GM19193 (cell line): ENCODE data around the gene ARHGEF10L.

Experiments
- POLR2A ChIP-seq: IDR thresholded peaks from 4 replicates; pipeline ENCODE4 v1.6.1; 2011; ENCODE audit not compliant: insufficient read depth, insufficient read length; ENCODE audit errors: extremely low read depth

Gene ARHGEF10L

DNA sequence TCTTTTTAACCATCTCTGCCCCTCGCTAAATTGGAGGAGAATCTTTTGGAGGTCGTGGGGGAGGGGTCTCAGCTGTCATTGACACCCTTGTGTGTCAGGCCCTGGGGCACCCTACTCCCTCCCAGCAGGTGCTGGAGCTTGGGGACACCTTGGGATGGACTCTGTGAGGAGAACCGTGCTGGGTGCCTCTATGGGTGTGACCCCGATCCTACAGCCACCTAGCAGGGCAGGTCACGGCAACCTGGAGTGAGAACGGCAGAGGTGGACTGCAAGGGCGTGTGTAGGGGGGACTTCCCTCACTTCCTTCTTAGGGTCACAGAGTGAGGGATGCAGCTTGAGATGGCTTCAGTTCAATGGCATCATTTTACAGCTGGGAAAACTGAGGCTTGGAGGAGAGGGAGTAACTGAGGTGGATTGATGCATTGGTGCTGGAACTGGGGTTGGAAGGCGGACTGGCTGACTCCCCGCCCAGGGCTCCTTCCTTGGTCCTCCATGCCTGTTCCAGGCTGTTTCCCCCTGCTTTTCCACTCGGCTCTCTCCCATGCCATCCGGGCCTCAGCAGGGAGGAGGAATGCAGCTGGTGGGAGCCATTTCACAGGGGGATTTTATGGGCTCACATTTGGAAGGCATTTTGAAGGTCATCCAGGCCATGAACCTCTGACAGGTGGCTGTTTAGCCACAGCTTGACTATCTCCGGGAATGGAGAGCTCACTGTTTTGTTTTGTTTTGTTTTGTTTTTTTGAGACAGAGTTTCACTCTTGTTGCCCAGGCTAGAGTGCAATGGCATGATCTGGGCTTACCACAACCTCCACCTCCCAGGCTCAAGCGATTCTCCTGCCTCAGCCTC lies 18.8 kb upstream of the ARHGEF10L start:
- TF ChIP-seq POLR2A = no peak

DNA sequence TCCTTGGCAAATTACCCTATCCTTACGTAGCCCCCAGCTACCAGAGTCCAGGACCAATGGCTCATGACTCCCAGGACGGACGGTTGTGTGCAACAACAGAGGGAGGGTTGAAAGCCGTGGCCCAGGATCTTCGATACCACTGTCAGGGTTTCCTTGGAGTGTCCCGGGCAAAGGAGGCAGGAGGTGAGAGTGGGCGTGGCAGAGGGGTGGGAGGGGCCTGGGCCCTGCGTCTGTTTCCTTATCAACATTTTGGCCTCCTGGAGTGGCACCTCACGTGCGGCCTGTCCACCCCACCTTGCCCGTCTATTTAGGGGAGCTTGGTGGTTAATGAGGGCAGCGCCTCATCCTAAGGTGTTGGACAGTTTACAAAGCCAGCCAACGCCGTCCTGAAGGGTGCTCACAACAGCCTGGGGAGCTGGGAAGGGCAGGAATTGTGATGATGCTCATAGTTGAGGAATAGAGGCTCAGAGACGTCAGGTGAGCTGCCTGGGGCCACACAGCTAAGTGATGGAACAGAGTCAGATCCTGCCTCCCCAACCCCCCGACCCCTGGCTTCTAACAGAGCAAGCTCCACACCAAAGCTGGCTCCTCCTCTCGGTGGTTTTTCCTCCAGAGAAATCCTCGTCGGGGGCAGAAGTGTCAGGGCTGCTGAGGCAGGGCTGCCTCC lies 17.4 kb upstream of the ARHGEF10L start:
- TF ChIP-seq POLR2A = no peak

DNA sequence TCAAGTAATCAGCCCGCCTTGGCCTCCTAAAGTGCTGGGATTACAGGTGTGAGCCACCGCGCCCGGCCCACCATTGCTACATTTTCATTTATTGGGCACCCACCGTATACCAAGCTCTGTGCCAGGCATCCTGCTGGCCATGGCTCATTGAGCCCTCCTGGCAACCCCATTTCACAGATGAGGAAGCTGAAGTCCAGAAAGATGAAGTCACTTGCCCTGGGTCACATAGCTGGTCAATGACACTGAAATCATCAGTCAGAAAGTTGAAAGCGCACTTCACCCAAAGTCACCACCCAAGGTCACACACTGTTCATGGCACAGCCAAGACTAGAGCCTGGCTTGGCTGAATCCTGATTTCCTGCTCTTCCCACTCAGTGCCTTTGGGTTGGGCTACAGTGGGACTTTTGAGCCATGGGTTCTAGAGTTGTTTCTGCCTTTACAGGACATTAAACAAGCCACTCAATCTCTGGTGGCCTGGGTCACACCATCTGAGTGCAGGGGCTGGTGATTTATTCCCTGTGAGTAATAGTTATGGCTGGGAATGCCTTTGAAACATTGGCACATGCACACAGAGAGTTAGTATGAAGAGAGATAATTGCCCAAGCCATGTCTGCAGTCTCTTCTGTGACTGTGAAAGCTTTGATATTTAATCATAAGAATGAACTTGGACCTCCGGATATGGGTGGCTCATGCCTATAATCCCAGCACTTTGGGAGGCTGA lies 16.0 kb upstream of the ARHGEF10L start:
- no peak for TF ChIP-seq POLR2A

DNA sequence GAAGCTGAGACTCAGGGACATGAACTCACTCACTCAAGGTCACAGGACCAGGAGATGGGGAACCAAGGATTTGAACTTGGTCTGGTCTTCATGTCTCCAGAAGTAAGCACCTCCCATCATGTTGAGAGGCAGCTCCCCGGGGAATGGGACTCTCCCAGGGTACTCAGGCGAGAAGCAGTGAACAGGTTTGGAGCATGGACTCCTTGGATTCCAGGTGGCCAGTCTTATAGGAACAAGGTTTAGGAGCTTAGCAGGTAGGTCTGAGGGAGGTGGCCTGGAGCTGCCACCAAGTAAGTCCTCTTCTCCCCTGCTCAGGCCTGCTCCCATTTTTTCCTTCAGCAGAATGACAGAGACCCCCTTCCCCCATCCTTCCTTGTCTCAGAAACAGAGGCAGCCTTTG lies 14.9 kb upstream of the ARHGEF10L start:
- TF ChIP-seq POLR2A = no peak

DNA sequence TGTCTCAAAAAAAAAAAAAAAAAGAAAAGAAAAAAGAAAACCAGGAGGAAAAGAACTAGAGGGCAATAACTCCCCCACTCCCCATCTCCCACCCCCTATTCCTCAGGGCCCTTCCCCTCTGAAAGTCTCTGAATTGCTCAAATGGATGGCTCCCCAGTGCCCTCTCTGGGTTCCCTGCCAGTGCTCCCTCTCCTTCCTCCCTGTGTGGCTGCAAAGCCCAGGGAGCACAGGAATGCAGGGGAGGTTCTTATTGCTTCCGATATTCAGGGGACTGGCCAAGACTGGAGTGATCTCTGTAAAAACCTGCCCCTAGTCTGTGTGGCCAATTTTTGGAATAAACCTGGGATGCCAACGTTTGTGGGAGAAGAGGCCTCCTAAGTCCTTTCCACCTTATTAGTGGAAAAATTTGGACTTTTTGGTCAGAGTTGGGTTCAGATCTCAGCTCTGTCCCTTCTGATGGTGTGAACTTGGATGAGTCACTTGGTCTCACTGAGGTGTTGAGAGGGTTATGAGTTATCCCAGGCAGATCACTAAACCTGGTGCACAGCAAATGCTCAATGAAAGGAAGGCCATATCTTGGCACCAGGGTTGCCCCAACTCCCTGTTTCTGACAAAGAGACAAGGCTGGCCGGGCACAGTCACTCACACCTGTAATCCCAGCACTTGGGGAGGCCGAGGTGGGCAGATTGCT lies 13.4 kb upstream of the ARHGEF10L start:
- no peak for TF ChIP-seq POLR2A

DNA sequence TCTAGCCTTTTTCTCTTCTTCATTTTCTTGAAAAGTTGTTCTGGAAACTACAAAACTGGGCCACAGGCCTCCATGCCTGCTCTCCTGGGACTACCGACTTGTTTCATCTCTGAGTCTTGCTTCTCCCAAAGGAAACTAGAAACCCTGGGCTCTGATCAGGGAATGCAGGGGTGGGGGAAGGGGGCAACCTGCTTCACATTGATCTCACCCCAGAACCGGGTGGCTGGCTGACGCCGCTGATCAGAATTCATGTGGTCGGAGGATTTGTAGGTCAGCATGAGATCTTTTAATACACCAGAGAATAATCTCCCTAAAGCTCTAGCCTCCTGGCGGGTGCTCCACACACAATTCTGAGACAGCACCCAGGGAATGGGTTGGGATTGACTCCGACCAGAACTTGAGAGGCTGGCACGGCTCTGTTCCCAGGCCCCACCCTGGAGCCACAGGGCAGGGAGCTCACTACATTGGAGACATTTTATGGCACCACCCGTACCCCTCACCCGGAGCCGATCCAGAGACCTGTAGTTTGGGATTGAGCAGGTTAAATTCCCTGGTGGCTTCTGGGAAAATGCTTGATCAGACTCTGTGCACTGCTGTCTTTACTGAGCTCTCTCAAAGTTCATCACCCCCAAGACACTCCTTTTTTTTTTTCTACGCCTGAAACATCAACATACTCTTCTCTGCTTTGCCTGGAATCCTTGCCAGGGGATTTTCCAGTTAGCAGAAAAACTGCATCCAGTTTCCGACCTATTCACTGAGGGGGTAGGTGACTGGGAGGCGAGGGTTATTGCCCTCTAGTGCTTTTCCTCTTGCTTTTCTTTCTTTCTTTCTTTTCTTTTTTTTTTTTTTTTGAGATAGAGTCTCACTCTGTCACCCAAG lies 12.2 kb upstream of the ARHGEF10L start:
- no peak for TF ChIP-seq POLR2A

DNA sequence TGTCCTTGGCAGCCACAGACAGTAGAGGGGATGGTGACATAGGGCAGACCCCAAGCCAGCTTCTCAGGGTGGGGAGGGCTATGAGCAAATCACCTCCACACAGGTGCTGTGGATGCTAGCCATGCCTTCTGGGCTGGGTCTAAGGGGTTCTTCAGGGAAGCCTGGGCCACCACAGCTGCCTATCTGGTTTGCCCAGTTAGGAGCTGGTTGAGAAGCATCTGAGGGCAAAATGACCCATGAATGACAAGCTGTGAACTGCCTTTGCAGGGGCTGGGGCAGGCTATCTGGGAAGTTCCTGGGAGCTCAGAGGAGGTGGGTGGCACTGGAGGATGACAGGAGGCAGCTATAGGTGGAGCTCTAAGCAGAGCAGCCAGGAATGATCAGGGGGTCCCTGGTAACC lies 10.1 kb upstream of the ARHGEF10L start:
- no peak for TF ChIP-seq POLR2A

DNA sequence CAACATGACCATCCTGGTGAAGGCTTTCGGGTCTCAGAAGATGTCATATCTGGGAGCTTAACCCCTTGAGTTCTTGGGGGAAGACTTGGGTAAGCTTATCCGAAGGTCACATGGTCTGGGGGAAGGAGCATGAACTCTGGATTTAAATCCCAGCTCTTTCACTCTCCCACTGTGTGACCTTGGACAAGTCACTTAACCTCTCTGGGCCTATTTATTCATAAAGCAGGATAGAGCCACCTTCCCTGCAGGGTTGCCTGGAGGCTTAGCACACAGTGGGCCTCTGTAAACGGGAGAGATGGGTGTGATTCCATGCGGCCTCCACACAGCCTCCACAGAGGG lies 8.2 kb upstream of the ARHGEF10L start:
- TF ChIP-seq POLR2A = no peak

DNA sequence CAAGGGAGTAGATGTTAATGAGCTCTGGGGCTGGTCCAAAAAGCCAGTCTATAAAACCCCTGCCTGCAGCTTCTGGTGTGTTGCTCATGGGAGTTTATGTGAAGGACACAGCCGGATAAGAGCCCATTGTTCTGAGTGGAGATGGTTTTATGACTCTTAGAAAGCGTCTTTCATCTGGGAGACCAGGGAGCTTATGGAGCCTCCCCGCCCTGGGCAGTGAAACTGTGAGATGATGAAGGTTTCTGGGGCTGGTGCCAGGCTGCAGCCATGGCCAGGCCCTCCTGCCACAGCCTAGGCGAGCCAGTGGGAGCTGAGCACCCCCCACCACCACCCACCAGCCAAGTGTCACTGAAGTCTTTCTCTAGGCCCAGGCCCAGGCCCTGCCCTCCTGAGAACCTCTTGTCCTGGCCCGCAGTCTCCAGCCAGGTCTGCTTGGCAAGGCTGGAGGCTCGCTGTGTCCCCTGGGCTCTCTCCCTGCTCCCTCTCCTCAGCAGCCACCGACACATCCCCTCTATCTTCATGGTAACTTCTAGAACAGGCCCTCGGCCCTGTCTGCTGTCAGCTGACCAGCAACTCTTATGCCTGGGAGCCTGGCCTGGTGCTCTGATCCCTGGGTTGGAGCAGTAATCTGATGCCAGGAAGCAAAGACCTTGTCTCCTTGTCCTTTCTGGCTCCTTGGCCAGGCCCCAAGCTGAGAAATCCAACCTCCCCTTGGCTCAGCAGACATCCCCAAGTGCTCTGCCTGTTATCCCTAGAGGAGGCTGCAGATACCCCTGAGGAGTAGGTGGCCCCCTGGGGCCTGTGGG lies 7.6 kb upstream of the ARHGEF10L start:
- TF ChIP-seq POLR2A = no peak

DNA sequence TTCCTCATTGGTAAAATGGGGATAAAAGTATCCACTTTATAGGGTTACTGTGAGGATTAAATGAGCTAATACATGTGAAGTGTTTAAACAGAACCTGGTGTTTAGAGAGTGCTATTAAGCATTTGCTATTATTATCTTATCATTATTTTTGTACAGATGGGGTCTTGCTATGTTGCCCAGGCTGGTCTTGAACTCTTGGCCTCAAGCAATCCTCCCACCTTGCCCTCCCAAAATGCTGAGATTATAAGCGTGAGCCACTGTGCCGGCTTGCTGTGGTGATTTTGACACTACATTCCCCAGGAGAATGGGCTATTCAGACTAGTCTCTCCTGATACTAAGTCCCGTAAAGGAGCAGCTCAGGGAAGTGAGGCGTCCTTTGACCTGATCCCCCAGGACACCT lies 6.3 kb upstream of the ARHGEF10L start:
- TF ChIP-seq POLR2A = no peak

DNA sequence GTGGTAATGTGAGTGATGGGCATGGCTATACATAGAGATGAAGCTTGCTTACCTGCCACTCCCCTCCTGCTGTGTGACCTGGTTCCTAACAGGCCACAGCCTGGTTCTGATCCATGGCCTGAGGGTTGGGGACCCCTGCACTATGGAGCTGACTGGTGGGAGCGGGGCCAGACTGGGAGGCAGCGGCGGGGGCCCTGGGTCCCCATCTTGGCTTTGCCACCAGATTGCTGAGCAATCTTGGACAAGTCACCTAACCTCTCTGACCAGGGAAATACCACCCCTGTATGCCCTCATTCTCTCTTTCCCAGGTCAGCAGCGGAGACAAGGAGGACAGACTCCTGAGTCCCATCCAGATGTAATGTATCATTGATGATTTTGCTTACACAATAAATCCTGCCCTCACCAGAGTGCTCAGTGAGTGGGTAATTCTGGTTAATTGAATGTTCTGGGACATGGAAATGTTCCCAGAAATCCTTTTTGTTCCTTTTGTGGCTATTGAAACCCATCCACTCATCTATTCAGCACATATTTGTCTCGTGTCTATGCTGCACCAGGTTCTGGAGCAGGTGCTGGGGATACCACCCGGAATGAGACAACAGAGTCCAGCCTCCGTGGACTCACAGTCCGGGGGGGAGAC lies 4.1 kb upstream of the ARHGEF10L start:
- TF ChIP-seq POLR2A = no peak

DNA sequence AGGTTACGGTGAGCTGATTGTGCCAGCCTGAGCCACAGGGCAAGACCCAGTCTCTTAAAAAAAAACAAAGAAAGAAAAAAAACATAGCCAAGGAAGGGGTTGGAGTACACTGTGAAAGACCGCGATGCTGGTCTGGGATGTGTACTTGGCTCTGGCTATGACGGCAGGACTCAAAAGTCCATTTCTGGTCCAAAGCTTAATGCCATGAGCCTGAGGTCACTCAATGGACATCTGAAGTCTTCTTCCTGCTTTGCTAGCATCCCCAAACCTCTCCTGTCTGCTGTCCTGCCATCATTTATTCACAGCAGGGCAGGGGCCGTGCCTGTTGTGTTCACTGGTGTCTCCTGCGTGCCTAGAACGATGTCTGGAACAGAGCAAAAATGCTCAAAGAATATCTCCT lies 1.5 kb upstream of the ARHGEF10L start:
- no peak for TF ChIP-seq POLR2A
